ENCODE data around the gene ZBTB17.

ZBTB17 gene

GRCh38 chr1:15935056-15935950 is 40.6 kb downstream of the ZBTB17 start:
- no peak overlapping the region for H3K27ac ChIP-seq
- no peak for TF ChIP-seq ZFX (IDR thresholded peaks at IDR 0.05; ENCODE audit: borderline replicate concordance)
- TF ChIP-seq, protein P1, sequence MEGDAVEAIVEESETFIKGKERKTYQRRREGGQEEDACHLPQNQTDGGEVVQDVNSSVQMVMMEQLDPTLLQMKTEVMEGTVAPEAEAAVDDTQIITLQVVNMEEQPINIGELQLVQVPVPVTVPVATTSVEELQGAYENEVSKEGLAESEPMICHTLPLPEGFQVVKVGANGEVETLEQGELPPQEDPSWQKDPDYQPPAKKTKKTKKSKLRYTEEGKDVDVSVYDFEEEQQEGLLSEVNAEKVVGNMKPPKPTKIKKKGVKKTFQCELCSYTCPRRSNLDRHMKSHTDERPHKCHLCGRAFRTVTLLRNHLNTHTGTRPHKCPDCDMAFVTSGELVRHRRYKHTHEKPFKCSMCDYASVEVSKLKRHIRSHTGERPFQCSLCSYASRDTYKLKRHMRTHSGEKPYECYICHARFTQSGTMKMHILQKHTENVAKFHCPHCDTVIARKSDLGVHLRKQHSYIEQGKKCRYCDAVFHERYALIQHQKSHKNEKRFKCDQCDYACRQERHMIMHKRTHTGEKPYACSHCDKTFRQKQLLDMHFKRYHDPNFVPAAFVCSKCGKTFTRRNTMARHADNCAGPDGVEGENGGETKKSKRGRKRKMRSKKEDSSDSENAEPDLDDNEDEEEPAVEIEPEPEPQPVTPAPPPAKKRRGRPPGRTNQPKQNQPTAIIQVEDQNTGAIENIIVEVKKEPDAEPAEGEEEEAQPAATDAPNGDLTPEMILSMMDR (IDR thresholded peaks at IDR 0.05): no peak

- H3K27ac ChIP-seq: no peak overlapping the region
- no peak for TF ChIP-seq ZFX (IDR thresholded peaks at IDR 0.05; ENCODE audit: borderline replicate concordance)
- TF ChIP-seq, protein P1 (IDR thresholded peaks at IDR 0.05): no peak
Observed at GRCh38 chr1:15934211-15935055, 41.5 kb downstream of the ZBTB17 start.

DNA sequence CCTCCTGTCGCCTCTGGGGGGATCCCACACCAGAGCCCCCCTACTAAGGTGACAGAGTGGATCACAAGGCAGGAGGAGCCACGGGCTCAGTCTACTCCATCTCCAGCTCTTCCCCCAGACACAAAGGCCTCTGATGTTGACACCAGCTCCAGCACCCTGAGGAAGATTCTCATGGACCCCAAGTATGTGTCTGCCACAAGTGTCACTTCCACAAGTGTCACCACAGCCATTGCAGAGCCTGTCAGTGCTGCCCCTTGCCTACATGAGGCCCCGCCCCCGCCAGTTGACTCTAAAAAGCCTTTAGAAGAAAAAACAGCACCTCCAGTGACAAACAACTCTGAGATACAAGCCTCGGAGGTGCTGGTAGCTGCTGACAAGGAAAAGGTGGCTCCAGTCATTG is 42.2 kb downstream of the ZBTB17 start:
- TF ChIP-seq, protein P1 (IDR thresholded peaks at IDR 0.05): no peak
- TF ChIP-seq ZFX (IDR thresholded peaks at IDR 0.05; ENCODE audit: borderline replicate concordance): no peak
- no peak overlapping the region for H3K27ac ChIP-seq

DNA sequence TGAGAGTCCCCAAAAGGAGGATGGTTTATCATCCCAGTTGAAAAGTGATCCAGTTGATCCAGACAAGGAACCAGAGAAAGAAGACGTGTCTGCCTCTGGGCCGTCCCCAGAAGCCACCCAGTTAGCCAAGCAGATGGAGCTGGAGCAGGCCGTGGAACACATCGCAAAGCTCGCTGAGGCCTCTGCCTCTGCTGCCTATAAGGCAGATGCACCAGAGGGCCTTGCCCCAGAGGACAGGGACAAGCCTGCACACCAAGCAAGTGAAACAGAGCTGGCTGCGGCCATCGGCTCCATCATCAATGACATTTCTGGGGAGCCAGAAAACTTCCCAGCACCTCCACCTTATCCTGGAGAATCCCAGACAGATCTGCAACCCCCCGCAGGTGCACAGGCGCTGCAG is 43.3 kb downstream of the ZBTB17 start:
- TF ChIP-seq, protein P1 (IDR thresholded peaks at IDR 0.05): no peak
- no peak for TF ChIP-seq ZFX (IDR thresholded peaks at IDR 0.05; ENCODE audit: borderline replicate concordance)
- no peak overlapping the region for H3K27ac ChIP-seq

DNA sequence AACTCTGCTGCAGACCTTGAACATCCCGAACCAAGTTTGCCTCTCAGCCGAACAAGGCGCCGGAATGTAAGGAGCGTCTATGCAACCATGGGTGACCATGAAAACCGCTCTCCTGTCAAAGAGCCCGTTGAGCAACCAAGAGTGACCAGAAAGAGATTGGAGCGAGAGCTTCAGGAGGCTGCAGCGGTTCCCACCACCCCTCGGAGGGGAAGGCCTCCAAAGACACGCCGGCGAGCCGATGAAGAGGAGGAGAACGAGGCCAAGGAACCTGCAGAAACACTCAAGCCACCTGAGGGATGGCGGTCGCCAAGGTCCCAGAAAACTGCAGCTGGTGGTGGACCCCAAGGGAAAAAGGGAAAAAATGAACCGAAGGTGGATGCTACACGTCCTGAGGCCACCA is 44.0 kb downstream of the ZBTB17 start:
- no peak for TF ChIP-seq ZFX (IDR thresholded peaks at IDR 0.05; ENCODE audit: borderline replicate concordance)
- TF ChIP-seq, protein P1 (IDR thresholded peaks at IDR 0.05): no peak
- H3K27ac ChIP-seq: no peak overlapping the region

DNA sequence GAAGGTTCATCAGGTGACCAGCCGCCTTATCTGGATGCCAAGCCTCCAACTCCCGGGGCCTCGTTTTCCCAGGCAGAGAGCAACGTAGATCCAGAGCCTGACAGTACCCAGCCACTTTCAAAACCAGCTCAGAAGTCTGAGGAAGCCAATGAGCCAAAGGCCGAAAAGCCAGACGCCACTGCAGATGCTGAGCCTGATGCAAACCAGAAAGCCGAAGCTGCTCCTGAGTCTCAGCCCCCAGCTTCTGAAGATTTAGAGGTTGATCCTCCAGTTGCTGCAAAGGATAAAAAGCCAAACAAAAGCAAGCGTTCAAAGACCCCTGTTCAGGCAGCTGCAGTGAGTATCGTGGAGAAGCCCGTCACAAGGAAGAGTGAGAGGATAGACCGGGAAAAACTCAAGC is 44.5 kb downstream of the ZBTB17 start:
- no peak overlapping the region for H3K27ac ChIP-seq

More for the DNA sequence above, 44.5 kb downstream of the ZBTB17 start:
- no peak for TF ChIP-seq ZFX (IDR thresholded peaks at IDR 0.05; ENCODE audit: borderline replicate concordance)
- TF ChIP-seq, protein P1 (IDR thresholded peaks at IDR 0.05): no peak
